HepG2 (cell line): ENCODE data around the gene MUTYH. TPM values are rescaled to one million over a fixed set of nuclear protein-coding genes. Genes with fewer than 3 reads are reported as not detected.

Experiments
- ATF1 ChIP-seq: IDR thresholded peaks from 2 replicates; pipeline ENCODE4 v1.6.1; 2016; ENCODE audit warnings: mild to moderate bottlenecking, control low read depth
- ATRX ChIP-seq: sonication (generic); formaldehyde crosslinking; IDR thresholded peaks from 2 replicates; pipeline ENCODE4 v1.4.0; 2020; ENCODE audit warnings: missing genetic modification reagents, borderline replicate concordance
- CENPT ChIP-seq: sonication (generic); formaldehyde crosslinking; IDR thresholded peaks from 2 replicates; pipeline ENCODE4 v1.8.0; 2022; ENCODE audit warnings: low read depth, mild to moderate bottlenecking, moderate library complexity, missing genetic modification reagents
- ELF1 ChIP-seq: sonication (generic); formaldehyde crosslinking; IDR thresholded peaks from 2 replicates; pipeline ENCODE4 v1.4.0; 2020; ENCODE audit warnings: missing genetic modification reagents
- FUBP1 ChIP-seq: sonication (generic); formaldehyde crosslinking; IDR thresholded peaks from 2 replicates; pipeline ENCODE4 v1.5.1; 2020; ENCODE audit warnings: missing genetic modification reagents, mild to moderate bottlenecking, borderline replicate concordance
- GATAD1 ChIP-seq: IDR thresholded peaks from 2 replicates; pipeline ENCODE4 v1.6.1; 2016; ENCODE audit warnings: missing genetic modification reagents, missing compliant biosample characterization
- GTF2F1 ChIP-seq: fragments of 150-350 bp; IDR thresholded peaks from 2 replicates; pipeline ENCODE4 v1.6.1; 2014; ENCODE audit warnings: low read length
- JUND ChIP-seq: sonication (generic); formaldehyde crosslinking; IDR thresholded peaks from 2 replicates; pipeline ENCODE4 v1.8.0; 2022; ENCODE audit warnings: mild to moderate bottlenecking, missing genetic modification reagents
- KLF16 ChIP-seq, 2 experiments: sonication (generic) in 1 of 2; formaldehyde crosslinking in 1 of 2; IDR thresholded peaks; 2 replicates each; pipeline versions ENCODE4 v1.6.1 to v1.8.0; 2016 to 2023; ENCODE audit warnings: missing genetic modification reagents in 2 of 2, missing compliant biosample characterization in 1 of 2
- RFXAP ChIP-seq: sonication (generic); formaldehyde crosslinking; IDR thresholded peaks from 2 replicates; pipeline ENCODE4 v1.4.0; 2020; ENCODE audit warnings: missing genetic modification reagents, borderline replicate concordance
- SMARCC2 ChIP-seq: fragments of 450-650 bp; IDR thresholded peaks from 2 replicates; pipeline ENCODE4 v1.6.1; 2017; ENCODE audit warnings: antibody characterized with exemption, mild to moderate bottlenecking
- YY1 ChIP-seq: IDR thresholded peaks from 2 replicates; pipeline ENCODE4 v1.6.1; 2011; ENCODE audit warnings: low read length, low read depth, moderate library complexity, mild to moderate bottlenecking; ENCODE audit not compliant: insufficient read depth, insufficient replicate concordance
- ZC3H13 ChIP-seq: sonication (generic); formaldehyde crosslinking; IDR thresholded peaks from 2 replicates; pipeline ENCODE4 v1.8.1; 2023; ENCODE audit warnings: mild to moderate bottlenecking, missing genetic modification reagents, moderate library complexity
- ZNF24 ChIP-seq: fragments of 450-650 bp; IDR thresholded peaks from 2 replicates; pipeline ENCODE4 v1.6.1; 2017; ENCODE audit warnings: antibody characterized with exemption, mild to moderate bottlenecking
- ZNF251 ChIP-seq: sonication (generic); formaldehyde crosslinking; IDR thresholded peaks from 2 replicates; pipeline ENCODE4 v1.9.0; 2021; ENCODE audit warnings: mild to moderate bottlenecking, missing genetic modification reagents
- ZNF30 ChIP-seq: sonication (generic); formaldehyde crosslinking; IDR thresholded peaks from 2 replicates; pipeline ENCODE4 v1.5.0; 2020; ENCODE audit warnings: mild to moderate bottlenecking, missing genetic modification reagents
- ZNF33A ChIP-seq: sonication (generic); formaldehyde crosslinking; IDR thresholded peaks from 2 replicates; pipeline ENCODE4 v1.5.1; 2020; ENCODE audit warnings: missing genetic modification reagents, mild to moderate bottlenecking, moderate library complexity, borderline replicate concordance
- ZNF496 ChIP-seq: sonication (generic); formaldehyde crosslinking; IDR thresholded peaks from 2 replicates; pipeline ENCODE4 v1.8.1; 2023; ENCODE audit warnings: mild to moderate bottlenecking, moderate library complexity, missing genetic modification reagents; ENCODE audit not compliant: insufficient replicate concordance
- ZNF569 ChIP-seq: sonication (generic); formaldehyde crosslinking; IDR thresholded peaks from 2 replicates; pipeline ENCODE4 v1.5.0; 2020; ENCODE audit warnings: mild to moderate bottlenecking, missing genetic modification reagents, moderate library complexity, borderline replicate concordance
- ZNF691 ChIP-seq: sonication (generic); formaldehyde crosslinking; IDR thresholded peaks from 2 replicates; pipeline ENCODE4 v1.4.0; 2020; ENCODE audit warnings: missing genetic modification reagents, low read depth, mild to moderate bottlenecking, borderline replicate concordance
- ZNF709 ChIP-seq: sonication (generic); formaldehyde crosslinking; IDR thresholded peaks from 2 replicates; pipeline ENCODE4 v1.5.0; 2020; ENCODE audit warnings: mild to moderate bottlenecking, missing genetic modification reagents
- polyA plus RNA-seq, 8 experiments: library from polyadenylated mRNA; depleted of rRNA in 3 of 8; stranded (reverse) in 7 of 8; unstranded in 1 of 8; fragments of >200 nt; fragmentation: Illumina TruSeq in 4 of 8; extraction: Trizol in 4 of 8; gene quantifications; 2 replicates each; pipeline versions ENCODE4 v1.2.1 to v1.2.3, GENCODE V29; 2011 to 2016; ENCODE audit warnings: low read depth in 4 of 8, missing spikeins in 1 of 8, mixed read lengths in 1 of 8; ENCODE audit not compliant: insufficient read depth in 1 of 8
- total RNA-seq, 5 experiments: library from RNA; depleted of rRNA; stranded (reverse); fragments of >200 nt; fragmentation: Illumina TruSeq; extraction: Trizol; gene quantifications; 2 replicates each; pipeline ENCODE4 v1.2.3, GENCODE V29; 2016; ENCODE audit warnings: low read depth in 1 of 5
- TF ChIP-seq, protein P1 (sequence below): IDR thresholded peaks from 2 replicates; pipeline ENCODE4 v1.6.1; 2012; ENCODE audit warnings: low read length, improper control_type of control experiment
- TF ChIP-seq, protein P2 (sequence below): IDR thresholded peaks from 2 replicates; pipeline ENCODE4 v1.6.1; 2018; ENCODE audit warnings: missing genetic modification reagents, mild to moderate bottlenecking, missing compliant biosample characterization

Gene MUTYH
- total and polyA plus RNA-seq, 2 of the 13 experiments (the other 11 are each of a cell fraction or from before 2014, with no cell fraction given): 16.3 to 17.1 TPM

GRCh38 chr1:45304311-45305081 is 35.7 kb downstream of the MUTYH start (continued):
- TF ChIP-seq ZNF496 (CRISPR knock-in tag) (no peak), SMARCC2 (no peak), ATRX (CRISPR knock-in tag) (no peak), ZNF33A (CRISPR knock-in tag) (no peak), GATAD1 (CRISPR knock-in tag) (no peak), ZC3H13 (CRISPR knock-in tag) (peak; percentile 43; the same call in 1 of the 2 replicates), ZNF691 (CRISPR knock-in tag) (no peak), CENPT (CRISPR knock-in tag) (no peak), ZNF30 (CRISPR knock-in tag) (no peak), GTF2F1 (no peak), ZNF569 (CRISPR knock-in tag) (no peak), ATF1 (CRISPR knock-in tag) (no peak), ZNF251 (CRISPR knock-in tag) (no peak), ZNF709 (CRISPR knock-in tag) (0 out of 2 replicates have a peak, but pooled peaks have one; percentile 10), ELF1 (CRISPR knock-in tag) (no peak), FUBP1 (no peak), YY1 (no peak), JUND (CRISPR knock-in tag) (no peak; the same call in 1 of the 2 replicates), KLF16 (CRISPR knock-in tag; IDR thresholded peaks at IDR 0.05) (no peak), ZNF24 (no peak), RFXAP (CRISPR knock-in tag) (no peak; the same call in 1 of the 2 replicates)
- TF ChIP-seq, protein P1, sequence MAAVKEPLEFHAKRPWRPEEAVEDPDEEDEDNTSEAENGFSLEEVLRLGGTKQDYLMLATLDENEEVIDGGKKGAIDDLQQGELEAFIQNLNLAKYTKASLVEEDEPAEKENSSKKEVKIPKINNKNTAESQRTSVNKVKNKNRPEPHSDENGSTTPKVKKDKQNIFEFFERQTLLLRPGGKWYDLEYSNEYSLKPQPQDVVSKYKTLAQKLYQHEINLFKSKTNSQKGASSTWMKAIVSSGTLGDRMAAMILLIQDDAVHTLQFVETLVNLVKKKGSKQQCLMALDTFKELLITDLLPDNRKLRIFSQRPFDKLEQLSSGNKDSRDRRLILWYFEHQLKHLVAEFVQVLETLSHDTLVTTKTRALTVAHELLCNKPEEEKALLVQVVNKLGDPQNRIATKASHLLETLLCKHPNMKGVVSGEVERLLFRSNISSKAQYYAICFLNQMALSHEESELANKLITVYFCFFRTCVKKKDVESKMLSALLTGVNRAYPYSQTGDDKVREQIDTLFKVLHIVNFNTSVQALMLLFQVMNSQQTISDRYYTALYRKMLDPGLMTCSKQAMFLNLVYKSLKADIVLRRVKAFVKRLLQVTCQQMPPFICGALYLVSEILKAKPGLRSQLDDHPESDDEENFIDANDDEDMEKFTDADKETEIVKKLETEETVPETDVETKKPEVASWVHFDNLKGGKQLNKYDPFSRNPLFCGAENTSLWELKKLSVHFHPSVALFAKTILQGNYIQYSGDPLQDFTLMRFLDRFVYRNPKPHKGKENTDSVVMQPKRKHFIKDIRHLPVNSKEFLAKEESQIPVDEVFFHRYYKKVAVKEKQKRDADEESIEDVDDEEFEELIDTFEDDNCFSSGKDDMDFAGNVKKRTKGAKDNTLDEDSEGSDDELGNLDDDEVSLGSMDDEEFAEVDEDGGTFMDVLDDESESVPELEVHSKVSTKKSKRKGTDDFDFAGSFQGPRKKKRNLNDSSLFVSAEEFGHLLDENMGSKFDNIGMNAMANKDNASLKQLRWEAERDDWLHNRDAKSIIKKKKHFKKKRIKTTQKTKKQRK: no peak
- TF ChIP-seq, protein P2, sequence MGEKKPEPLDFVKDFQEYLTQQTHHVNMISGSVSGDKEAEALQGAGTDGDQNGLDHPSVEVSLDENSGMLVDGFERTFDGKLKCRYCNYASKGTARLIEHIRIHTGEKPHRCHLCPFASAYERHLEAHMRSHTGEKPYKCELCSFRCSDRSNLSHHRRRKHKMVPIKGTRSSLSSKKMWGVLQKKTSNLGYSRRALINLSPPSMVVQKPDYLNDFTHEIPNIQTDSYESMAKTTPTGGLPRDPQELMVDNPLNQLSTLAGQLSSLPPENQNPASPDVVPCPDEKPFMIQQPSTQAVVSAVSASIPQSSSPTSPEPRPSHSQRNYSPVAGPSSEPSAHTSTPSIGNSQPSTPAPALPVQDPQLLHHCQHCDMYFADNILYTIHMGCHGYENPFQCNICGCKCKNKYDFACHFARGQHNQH: no peak
